ENCODE results near the gene SLC22A23. TPM values are rescaled to one million over a fixed set of nuclear protein-coding genes. Genes with fewer than 3 reads are reported as not detected.

The SLC22A23 gene
- total RNA-seq, 2 experiments from 2014 or later = 13.4 to 13.6 TPM

DNA sequence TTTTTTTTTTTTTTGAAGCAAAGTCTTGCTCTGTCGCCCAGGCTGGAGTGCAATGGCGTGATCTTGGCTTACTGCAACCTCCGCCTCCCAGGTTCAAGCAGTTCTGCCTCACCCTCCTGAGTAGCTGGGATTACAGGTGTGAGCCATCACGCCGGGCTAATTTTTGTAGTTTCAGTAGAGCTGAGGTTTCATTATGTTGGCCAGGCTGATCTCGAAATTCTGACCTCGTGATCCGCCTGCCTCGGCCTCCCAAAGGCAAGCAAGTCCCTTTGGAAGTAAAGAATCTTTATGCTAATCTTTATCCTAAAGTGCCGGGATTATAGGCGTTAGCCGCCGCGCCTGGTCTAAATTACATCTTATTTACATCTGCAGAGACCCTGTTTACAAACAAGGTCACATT, 196.6 kb downstream of the SLC22A23 start:
- Histone ChIP-seq H3K36me3 (ENCODE audit: insufficient read depth, low read length) (peaks cover 26% of the 10 kb centered on the region), H3K9me3 (ENCODE audit: control insufficient read depth in 1 of 2, insufficient read depth in 1 of 2, low read length in 2 of 2) (no peaks in the 10 kb centered on the region), H3K4me1 (ENCODE audit: insufficient read depth, low read length) (peaks cover 54% of the 10 kb centered on the region), H3K27ac (ENCODE audit: low read depth in 1 of 2, low read length in 2 of 2) (no peak overlapping the region), H3K27me3 (ENCODE audit: control insufficient read depth in 1 of 2, insufficient read depth in 2 of 2, low read length in 2 of 2) (no peaks in the 10 kb centered on the region), H3K4me3 (ENCODE audit: low read length) (no peak overlapping the region)
- ChIA-PET CTCF (interaction anchor here (1.4 to 2.1 kb wide), 3 partner anchors 9 to 761 kb away, joined by 3 to 10 read pairs (median 6); a partner anchor contains a TSS), POLR2A (interaction anchor here (1.4 to 1.6 kb wide), 5 partner anchors 28 to 761 kb away, joined by 3 to 10 read pairs (median 4); partner anchors contain the start of gene WRNIP1)
- Mint-ChIP-seq H3K4me3 (peak overlapping the region; percentile 96), H3K36me3 (ENCODE audit: low read depth) (peaks cover 32% of the 10 kb centered on the region), H3K27ac (peak overlapping the region; percentile 92), H3K27me3 (no peaks in the 10 kb centered on the region), H3K4me1 (ENCODE audit: low read depth) (peaks cover 50% of the 10 kb centered on the region), H3K9me3 (no peaks in the 10 kb centered on the region)
- DNase-seq = no peak
- no peak for ATAC-seq (ENCODE audit: poor library complexity)
- TF ChIP-seq, protein P1, sequence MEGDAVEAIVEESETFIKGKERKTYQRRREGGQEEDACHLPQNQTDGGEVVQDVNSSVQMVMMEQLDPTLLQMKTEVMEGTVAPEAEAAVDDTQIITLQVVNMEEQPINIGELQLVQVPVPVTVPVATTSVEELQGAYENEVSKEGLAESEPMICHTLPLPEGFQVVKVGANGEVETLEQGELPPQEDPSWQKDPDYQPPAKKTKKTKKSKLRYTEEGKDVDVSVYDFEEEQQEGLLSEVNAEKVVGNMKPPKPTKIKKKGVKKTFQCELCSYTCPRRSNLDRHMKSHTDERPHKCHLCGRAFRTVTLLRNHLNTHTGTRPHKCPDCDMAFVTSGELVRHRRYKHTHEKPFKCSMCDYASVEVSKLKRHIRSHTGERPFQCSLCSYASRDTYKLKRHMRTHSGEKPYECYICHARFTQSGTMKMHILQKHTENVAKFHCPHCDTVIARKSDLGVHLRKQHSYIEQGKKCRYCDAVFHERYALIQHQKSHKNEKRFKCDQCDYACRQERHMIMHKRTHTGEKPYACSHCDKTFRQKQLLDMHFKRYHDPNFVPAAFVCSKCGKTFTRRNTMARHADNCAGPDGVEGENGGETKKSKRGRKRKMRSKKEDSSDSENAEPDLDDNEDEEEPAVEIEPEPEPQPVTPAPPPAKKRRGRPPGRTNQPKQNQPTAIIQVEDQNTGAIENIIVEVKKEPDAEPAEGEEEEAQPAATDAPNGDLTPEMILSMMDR (IDR thresholded peaks at IDR 0.05) = no peak
- intact Hi-C loops (cut with DNase I, micrococcal nuclease) = loop anchor here (5.0 to 10.0 kb wide), 2 partner anchors 757 to 875 kb away; partner anchors contain the start of gene ECI2 (in 1 of the 2)

DNA sequence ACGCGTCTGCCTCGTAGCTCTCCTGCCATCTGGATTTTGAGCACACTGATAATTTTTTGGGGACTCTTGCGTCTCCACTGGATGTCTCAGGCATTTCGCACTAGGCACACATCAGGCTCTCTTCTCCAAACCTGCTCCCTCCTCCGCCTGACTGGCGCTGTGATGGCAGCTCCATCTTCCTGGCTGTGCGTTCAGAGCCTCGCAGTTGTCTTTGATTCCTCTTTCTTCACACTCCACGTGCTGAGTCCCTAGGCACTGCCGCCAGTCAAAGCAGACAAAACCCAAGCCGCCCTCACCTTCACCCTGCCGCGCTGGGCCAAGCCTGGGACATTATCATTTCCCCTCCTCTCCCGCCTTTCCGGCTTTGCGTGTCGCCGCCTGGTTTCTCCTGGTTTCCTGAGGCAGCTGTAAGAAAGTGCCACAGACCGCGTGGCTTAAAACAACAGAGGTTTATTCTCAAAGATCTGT, 197.3 kb downstream of the SLC22A23 start:
- Histone ChIP-seq H3K27me3 (ENCODE audit: control insufficient read depth in 1 of 2, insufficient read depth in 2 of 2, low read length in 2 of 2) (no peaks in the 10 kb centered on the region), H3K27ac (ENCODE audit: low read depth in 1 of 2, low read length in 2 of 2) (peak overlapping the region in 1 of 2 donors; percentile 50), H3K9me3 (ENCODE audit: control insufficient read depth in 1 of 2, insufficient read depth in 1 of 2, low read length in 2 of 2) (no peaks in the 10 kb centered on the region), H3K36me3 (ENCODE audit: insufficient read depth, low read length) (peaks cover 18% of the 10 kb centered on the region), H3K4me3 (ENCODE audit: low read length) (peak overlapping the region; percentile 80), H3K4me1 (ENCODE audit: insufficient read depth, low read length) (peaks cover 51% of the 10 kb centered on the region)
- Mint-ChIP-seq H3K36me3 (ENCODE audit: low read depth) (peaks cover 24% of the 10 kb centered on the region), H3K27me3 (no peaks in the 10 kb centered on the region), H3K4me3 (peak overlapping the region; percentile 96), H3K4me1 (ENCODE audit: low read depth) (peaks cover 42% of the 10 kb centered on the region), H3K27ac (peak overlapping the region; percentile 92), H3K9me3 (no peaks in the 10 kb centered on the region)
- intact Hi-C loops (cut with DNase I, micrococcal nuclease) = loop anchor here (2.0 to 5.0 kb wide), 9 partner anchors 95 to 877 kb away; partner anchors contain the start of genes BPHL (in 1 of the 2), RIPK1 (in 1 of the 2) and TUBB2A (in 1 of the 2)
- POLR2A ChIA-PET = interaction anchor here (0.6 to 1.9 kb wide), 12 partner anchors 10 to 762 kb away, joined by 3 to 10 read pairs (median 4); partner anchors contain the start of genes FAM50B, RIPK1, TUBB2A and WRNIP1
- DNase-seq = peak in 9 of 14 experiments; percentile 5 to 56 (median 23)
- TF ChIP-seq, protein P1 (IDR thresholded peaks at IDR 0.05) = no peak
- peak; percentile 58 for ATAC-seq (ENCODE audit: poor library complexity)
- CTCF ChIA-PET = interaction anchor here (0.9 to 2.1 kb wide), 3 partner anchors 8 to 762 kb away, joined by 3 to 10 read pairs (median 6); a partner anchor contains a TSS

DNA sequence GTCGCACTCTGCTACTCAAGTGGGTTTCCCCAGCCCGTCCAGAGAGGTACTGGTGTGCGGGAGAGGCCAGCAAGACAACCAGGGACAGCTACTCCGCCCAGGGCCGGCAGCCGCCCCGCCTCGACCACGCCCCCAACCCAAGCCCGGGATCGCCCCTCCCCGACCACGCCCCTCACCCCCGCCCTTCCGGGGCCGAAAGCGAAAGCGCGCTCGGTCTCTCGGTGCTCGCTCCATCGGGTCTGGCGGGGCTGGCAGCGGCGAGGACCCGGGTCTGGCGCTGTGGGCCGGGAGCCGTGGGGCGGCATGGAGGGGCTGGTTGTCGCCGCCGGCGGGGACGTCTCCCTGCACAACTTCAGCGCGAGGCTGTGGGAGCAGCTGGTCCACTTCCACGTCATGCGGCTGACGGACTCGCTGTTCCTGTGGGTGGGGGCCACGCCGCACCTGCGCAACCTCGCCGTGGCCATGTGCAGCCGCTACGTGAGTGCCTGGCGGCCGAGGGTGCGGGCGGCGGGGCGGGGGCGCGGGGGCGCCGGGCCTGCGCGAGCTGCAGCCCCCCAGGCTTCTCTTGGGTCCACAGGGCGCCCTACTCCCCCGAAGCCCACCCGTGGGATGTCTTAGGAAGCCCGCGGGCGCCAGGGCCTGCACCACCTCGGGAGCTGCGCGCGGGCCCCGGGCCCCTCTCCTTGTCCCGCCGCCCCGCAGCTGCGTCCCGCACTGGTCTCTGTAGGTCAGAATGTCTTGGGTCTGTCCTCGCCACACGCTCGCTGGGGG, 197.9 kb downstream of the SLC22A23 start, which contains the start of gene PSMG4:
Gene PSMG4, plus strand, starts transcription at position 228 of the 771 bp plus-strand sequence. Its CDS starts 76 bp downstream, at position 304.
- ChIA-PET CTCF (interaction anchor here (0.9 to 2.1 kb wide), 3 partner anchors 8 to 763 kb away, joined by 3 to 10 read pairs (median 6); a partner anchor contains a TSS), POLR2A (interaction anchor here (0.6 to 1.9 kb wide), 13 partner anchors 10 to 877 kb away, joined by 3 to 10 read pairs (median 4); partner anchors contain the start of genes ECI2, FAM50B, RIPK1 and TUBB2A)
- intact Hi-C loops (cut with DNase I, micrococcal nuclease) = loop anchor here (2.0 to 5.0 kb wide), 9 partner anchors 96 to 878 kb away; partner anchors contain the start of genes BPHL (in 1 of the 2), RIPK1 (in 1 of the 2) and TUBB2A (in 1 of the 2)
- DNase-seq (peak; percentile 83 to 96 (median 92)), ATAC-seq (ENCODE audit: poor library complexity) (peak; percentile 74)
- Histone ChIP-seq H3K4me3 (ENCODE audit: low read length) (peak within 1 kb of the TSS; percentile 80), H3K36me3 (ENCODE audit: insufficient read depth, low read length) (peaks cover 12% of the 10 kb centered on the region), H3K27me3 (ENCODE audit: control insufficient read depth in 1 of 2, insufficient read depth in 2 of 2, low read length in 2 of 2) (no peaks in the 10 kb centered on the region), H3K4me1 (ENCODE audit: insufficient read depth, low read length) (peaks cover 45% of the 10 kb centered on the region), H3K27ac (ENCODE audit: low read depth in 1 of 2, low read length in 2 of 2) (peak within 1 kb of the TSS in 1 of 2 donors; percentile 50), H3K9me3 (ENCODE audit: control insufficient read depth in 1 of 2, insufficient read depth in 1 of 2, low read length in 2 of 2) (peaks cover 0 to under 1% of the 10 kb centered on the region in 2 experiments)
- H3K4me3 Mint-ChIP-seq = peak within 1 kb of the TSS; percentile 96
- H3K9me3 Mint-ChIP-seq = no peaks in the 10 kb centered on the region
- H3K4me1 Mint-ChIP-seq (ENCODE audit: low read depth) = peaks cover 42% of the 10 kb centered on the region
- H3K27me3 Mint-ChIP-seq = no peaks in the 10 kb centered on the region
- H3K36me3 Mint-ChIP-seq (ENCODE audit: low read depth) = peaks cover 22% of the 10 kb centered on the region
- peak within 1 kb of the TSS; percentile 92 for H3K27ac Mint-ChIP-seq
- TF ChIP-seq, protein P1 (IDR thresholded peaks at IDR 0.05) = no peak
